Measurements from ENCODE around the gene GUCA2A. TPM values are rescaled to one million over a fixed set of nuclear protein-coding genes. Genes with fewer than 3 reads are reported as not detected.

The GUCA2A gene
- total RNA-seq, 1 donor from 2014 or later: not detected

DNA sequence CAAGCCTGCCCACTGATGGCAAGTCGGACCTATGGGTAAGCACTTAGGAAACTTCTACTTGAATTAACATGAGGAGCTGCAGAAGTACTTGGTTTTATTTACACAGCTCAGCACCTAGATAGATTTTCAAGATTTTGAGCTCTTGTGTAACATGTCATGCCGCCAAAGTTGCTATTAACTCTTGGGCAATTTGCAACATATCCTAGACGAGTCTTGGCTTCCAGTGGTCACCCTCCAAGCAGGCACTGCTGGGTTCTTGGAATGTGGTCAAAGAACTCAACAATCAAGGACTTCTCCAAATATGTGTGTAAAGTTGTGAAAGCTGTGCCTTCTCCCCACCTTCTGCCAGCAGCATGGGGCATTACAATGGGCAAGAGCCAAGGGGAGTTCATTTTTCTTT, 29.1 kb downstream of the GUCA2A start:
- ATAC-seq (no peak), DNase-seq (ENCODE audit: low spot score) (no peak)

DNA sequence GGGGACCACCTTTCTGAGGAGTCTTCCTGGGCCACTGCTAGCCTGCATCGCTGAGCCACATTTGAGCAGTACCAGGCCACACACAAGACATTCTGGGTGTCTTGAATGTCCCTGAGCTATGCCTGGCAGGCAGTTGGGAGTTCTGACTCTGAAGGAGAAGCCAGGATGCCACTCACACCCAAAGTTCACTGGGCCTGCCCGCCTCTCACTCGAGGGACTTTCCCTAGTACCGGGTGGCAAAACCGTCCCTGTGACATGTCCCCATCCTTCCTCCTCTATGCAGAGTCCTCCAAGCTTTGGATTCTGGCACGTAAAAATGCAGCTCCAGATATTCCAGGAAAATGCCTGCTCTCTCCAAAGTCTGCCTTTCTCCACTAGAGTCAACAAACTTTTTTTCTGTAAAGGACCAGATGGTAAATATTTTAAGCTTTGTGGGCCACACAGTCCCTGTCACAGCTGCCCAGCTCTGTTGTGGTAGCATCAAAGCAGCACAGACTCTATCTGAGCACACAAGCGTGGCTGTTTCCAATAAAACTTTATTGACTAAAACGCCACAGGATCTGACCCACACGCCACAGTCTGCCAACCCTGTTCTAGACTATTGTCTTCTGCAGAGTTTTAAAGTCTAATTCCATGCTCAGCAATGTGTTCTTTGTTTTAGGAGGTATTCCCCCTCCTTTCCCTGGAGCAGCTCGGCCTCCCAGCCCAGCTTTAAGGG, 30.6 kb downstream of the GUCA2A start:
- DNase-seq (ENCODE audit: low spot score) (no peak), ATAC-seq (no peak)

DNA sequence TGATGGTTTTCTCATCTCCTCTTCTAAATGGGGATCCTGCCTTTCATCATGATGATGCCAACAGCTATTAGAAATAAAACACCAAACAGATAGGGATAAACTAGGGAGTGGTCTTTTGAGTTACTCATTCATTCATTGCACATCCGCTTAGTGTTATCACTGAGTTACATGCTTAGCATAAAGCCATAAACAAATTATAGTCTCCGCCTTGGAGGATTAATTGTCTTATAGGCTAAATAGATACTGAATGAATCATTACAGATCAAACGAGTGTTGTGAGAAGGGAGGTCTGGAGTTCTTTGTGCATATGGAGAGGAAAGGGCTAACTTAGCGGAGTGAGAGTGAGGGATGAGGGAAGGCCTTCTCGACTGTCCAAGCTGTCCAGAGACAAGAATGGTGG, 31.2 kb downstream of the GUCA2A start:
- ATAC-seq: no peak

DNA sequence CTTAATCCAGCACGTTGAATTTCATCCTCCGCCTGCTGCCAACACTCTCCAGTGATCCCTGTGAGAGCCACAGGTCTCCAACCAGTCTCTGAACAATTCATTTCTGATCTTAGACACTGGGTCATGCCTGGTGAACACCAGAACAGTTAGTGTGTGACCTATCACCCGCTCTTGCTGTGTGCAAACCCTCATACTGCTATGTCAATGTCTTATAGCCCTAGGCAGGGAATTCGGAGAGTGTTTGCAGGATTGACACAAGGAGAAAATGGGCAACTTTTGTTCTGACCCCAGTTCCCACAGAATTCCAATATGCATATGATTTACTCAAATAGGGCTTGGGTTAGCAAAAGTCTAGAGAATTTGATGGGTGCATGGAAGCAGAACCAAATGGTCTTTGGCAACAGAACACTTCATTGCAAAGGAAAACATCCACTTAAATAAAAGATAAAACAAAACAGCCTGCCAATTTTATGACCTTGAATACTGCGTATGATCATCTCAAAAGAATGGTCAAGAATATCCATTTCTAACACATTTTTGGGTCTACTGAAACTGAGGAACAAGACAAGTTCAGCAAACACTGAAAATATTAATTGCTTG, 34.4 kb downstream of the GUCA2A start:
- DNase-seq (ENCODE audit: low spot score) (no peak), ATAC-seq (no peak)

More for the DNA sequence above, 31.2 kb downstream of the GUCA2A start:
- no peak for DNase-seq (ENCODE audit: low spot score)

DNA sequence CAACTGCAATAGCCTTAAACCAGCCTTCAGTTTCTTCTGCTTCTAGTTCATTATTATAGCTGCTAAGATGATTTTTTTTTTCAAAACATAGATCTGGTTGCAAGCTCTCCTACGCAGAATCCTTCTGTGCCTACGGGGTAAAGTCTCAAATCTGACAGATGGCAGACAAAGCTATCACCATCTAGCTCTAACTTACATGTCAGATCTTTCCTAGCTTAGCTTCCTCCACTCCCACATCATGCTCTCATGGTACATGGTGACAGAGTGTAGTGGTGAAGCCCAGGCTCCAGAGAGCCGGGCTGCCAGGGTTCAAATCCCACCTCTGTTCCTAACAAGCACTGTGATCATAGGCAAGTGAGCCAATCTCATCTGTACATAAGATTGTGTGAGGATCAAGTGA, 35.6 kb downstream of the GUCA2A start:
- ATAC-seq: no peak
- no peak for DNase-seq (ENCODE audit: low spot score)

DNA sequence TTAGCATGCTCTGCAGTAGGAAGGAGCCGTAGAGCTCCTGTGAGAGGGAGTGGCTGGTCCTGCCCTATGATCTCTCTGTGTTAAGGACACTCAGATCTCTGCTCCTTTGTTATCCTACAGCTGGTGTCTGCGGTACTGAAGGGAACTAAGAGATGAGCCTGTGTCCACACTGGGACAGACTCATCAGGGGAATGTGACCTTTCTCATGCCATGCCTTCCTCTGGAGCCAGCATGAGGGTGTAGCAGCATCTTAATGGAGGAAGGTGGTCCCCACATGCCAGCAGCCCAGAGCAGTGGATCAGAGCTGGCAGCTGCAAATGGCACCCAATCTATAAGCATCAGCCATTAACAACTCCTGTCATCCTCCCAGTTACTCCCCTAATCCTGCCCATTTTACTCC, 36.0 kb downstream of the GUCA2A start:
- no peak for ATAC-seq
- DNase-seq (ENCODE audit: low spot score): no peak

DNA sequence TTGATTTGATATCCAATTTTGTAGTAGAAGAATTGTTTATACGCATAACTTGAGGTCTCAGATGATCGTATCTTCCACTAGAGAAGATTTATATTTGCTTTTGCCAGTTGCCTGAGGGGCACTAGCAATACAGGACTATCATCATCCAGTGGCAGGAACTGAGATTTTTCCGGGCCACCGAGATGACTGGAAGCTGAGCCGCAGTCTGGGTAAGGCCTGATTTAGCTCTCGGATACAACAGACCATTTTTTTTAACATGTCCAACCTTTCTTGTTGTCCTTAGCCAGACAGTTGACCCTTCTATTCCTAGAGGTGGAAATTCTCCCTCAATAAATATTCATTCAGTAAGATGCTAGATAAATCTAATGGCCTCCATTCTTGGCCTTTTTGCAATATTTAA, 36.8 kb downstream of the GUCA2A start:
- no peak for ATAC-seq
- no peak for DNase-seq (ENCODE audit: low spot score)

DNA sequence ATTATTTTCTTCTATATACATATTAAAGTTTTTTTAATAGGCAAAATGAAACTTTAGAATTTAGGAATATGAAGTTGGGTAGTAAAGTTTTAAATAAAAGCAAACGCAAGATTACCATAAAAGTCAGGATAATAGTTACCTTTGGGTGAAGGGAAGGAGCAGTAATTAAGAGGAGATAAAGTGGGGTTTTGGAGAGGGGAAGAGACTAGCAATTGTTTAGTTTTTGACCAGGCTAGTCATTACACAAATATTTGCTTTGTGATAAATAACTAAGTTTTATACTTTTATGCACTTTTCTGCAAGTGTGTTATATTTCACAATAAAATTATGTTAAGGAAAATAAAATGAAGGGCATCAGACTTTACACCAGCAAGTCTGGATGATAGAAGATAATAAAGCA, 39.0 kb downstream of the GUCA2A start:
- DNase-seq (ENCODE audit: low spot score) (no peak), ATAC-seq (no peak)

DNA sequence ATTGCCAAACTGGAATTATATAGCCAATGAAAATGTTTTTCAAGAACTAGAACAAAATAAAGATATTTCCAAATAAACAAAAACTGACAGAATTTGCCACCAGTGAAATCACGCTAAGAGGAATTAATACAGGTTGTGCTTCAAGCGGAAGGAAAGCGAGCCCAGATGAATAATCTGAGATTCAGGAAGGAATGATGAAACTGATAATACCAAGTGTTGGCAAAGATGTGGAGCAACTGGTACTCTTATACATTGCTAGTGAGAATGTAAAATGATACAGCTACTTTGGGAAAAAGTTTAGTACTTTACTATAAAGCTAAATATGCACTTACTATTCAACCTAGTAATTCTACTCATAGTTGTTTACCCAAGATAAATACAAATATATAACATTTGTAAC, 42.1 kb downstream of the GUCA2A start:
- ATAC-seq: no peak
- DNase-seq (ENCODE audit: low spot score): no peak

DNA sequence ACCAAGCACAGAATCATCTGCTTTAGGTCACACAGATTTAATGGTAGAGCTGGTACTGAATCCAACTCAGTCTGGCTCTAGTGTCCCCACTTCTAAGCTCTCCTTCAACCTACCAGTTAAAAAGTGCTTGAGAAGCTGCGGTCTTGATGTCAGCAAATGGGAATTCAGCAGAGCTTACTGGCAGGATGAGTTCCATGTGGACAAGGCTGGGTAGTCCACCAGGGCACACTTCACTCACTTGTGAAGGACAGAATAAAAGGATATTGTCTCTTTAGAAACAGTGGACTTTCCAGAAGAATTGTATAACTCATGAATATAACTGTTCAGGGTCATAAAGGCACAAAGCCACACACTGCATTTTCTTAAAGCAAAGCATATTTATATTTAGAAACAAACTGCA, 46.4 kb downstream of the GUCA2A start:
- DNase-seq (ENCODE audit: low spot score) (no peak), ATAC-seq (no peak)

DNA sequence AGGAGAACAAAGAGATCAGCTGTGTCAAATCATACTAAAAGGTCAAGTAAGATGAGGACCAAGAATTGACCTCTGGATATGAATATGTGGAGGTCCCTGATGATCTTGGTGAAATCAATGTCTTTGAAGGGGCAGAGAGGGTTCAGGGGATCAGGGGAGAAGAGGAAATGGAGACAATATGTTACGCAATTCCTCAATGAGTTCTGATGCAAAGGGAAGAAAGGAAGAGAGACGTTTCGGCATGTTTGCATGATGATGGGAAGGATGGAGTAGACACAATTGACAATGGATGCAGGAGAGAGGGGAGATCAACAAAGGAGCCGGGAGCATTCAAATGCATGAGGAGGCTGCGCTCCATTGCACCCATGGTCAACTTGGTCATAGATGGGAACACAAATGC, 47.3 kb downstream of the GUCA2A start:
- ATAC-seq (no peak), DNase-seq (ENCODE audit: low spot score) (no peak)

DNA sequence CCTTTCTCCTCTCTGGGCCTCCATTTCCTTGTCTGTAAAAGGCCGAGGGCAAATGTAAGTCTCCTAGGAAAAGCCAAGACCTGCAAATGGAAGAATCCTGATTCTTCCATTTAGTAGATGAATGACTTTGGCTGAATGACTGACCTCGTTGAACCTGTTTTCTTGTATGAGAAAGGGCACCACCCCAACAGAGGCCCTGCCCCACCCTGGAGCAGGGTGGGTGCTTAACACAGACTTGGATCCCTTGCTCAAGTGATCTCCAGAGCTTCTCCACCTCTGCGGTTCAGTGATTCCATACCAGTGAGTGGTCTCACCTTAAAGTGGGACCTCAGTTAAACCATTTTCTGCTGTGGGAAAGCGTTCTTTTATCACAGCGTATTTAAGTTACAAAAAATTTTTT, 50.3 kb downstream of the GUCA2A start:
- DNase-seq (ENCODE audit: low spot score): no peak
- no peak for ATAC-seq

Other genes starting within 250 kb of the GUCA2A start
- gene HIVEP3, start 245.8 kb downstream of the GUCA2A start, total RNA-seq: 2.6 TPM
- 0.53 TPM for gene GUCA2B, start 11.3 kb downstream of the GUCA2A start, total RNA-seq
- gene FOXJ3, start 170.5 kb upstream of the GUCA2A start, total RNA-seq: 13.7 TPM
- gene RIMKLA, start 216.0 kb upstream of the GUCA2A start, total RNA-seq: 0.25 TPM